Measurements from ENCODE around the gene ATF6B.
"Not testable (repeated sequence)": the region's sequence is repeated elsewhere in the genome, so short reads cannot be mapped to it uniquely, and the experiment has no call there.

Gene ATF6B

GRCh38 chr6:32109114-32109764 lies 18.8 kb downstream of the ATF6B start, which contains the start of gene TNXB:
Gene TNXB, minus strand, starts transcription at chr6:32109338. Its CDS starts 11,140 bp downstream, at chr6:32098198.
- H3K27me3 Mint-ChIP-seq = peaks cover 48% of the 10 kb centered on the region
- H3K36me3 Mint-ChIP-seq = peaks cover 19% of the 10 kb centered on the region
- peak; percentile 28 for ATAC-seq
- H3K4me3 Mint-ChIP-seq = no peak within 1 kb of the TSS
- no peaks in the 10 kb centered on the region for H3K9me3 Mint-ChIP-seq
- H3K27ac Mint-ChIP-seq = no peak within 1 kb of the TSS
- H3K4me1 Mint-ChIP-seq = peaks cover 36% of the 10 kb centered on the region

DNA sequence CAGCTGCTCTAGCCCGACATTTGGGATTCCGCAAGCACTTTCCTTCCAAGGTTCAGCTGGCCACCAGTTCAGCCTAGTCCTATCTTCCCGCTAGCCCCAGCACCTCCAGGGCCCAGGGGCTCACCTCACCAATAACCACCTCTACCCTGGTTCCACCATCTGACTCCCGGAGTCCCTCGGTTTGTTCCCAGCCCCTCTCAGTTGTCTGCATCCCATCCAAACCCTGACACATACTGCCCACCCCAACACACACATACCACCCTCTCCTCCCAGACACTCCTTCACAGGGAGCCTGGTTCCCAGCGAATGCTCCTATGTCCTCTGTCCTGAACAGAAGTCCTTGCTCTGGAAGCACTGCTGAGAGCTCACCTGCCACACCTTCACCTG lies 19.3 kb downstream of the ATF6B start:
- Mint-ChIP-seq H3K27me3 (peaks cover 53% of the 10 kb centered on the region), H3K4me1 (peaks cover 36% of the 10 kb centered on the region), H3K4me3 (no peak overlapping the region), H3K36me3 (peaks cover 18% of the 10 kb centered on the region), H3K9me3 (no peaks in the 10 kb centered on the region), H3K27ac (no peak overlapping the region)
- peak; percentile 12 for ATAC-seq

- Mint-ChIP-seq H3K36me3 (peaks cover 12% of the 10 kb centered on the region), H3K27me3 (peaks cover 59% of the 10 kb centered on the region), H3K4me1 (peaks cover 30% of the 10 kb centered on the region), H3K27ac (no peak overlapping the region), H3K9me3 (no peaks in the 10 kb centered on the region), H3K4me3 (no peak overlapping the region)
- ATAC-seq = no peak
Measured at GRCh38 chr6:32108094-32108627, 19.9 kb downstream of the ATF6B start.

GRCh38 chr6:32107406-32107805 lies 20.6 kb downstream of the ATF6B start:
- peaks cover 66% of the 10 kb centered on the region for H3K27me3 Mint-ChIP-seq
- peaks cover 26% of the 10 kb centered on the region for H3K4me1 Mint-ChIP-seq
- H3K9me3 Mint-ChIP-seq = no peaks in the 10 kb centered on the region
- H3K4me3 Mint-ChIP-seq = no peak overlapping the region
- no peak overlapping the region for H3K27ac Mint-ChIP-seq
- no peak for ATAC-seq
- H3K36me3 Mint-ChIP-seq = peaks cover 9% of the 10 kb centered on the region

- H3K27ac Mint-ChIP-seq = no peak overlapping the region
- H3K27me3 Mint-ChIP-seq = peaks cover 74% of the 10 kb centered on the region
- ATAC-seq = no peak
- H3K4me1 Mint-ChIP-seq = peaks cover 26% of the 10 kb centered on the region
- no peaks in the 10 kb centered on the region for H3K9me3 Mint-ChIP-seq
- H3K4me3 Mint-ChIP-seq = no peak overlapping the region
- H3K36me3 Mint-ChIP-seq = no peaks in the 10 kb centered on the region
Measured at GRCh38 chr6:32105433-32105832, 22.6 kb downstream of the ATF6B start.

DNA sequence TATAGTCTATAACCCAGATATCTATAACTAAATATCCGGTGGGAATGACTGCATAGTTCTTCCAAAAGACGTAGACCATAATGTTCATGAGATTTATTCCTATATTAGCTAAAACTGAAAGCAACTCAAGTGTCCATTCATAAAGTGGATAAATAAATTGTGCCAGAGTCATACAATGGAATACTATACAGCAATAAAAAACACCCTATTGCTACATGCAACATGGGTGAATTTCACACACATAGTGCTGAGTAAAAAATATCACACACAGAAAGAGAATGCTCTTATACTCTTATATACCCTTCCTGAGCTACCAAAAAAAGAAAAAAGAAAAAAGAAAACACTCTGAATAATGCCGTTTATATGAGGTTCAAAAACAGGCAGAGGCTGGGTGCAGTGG lies 25.8 kb downstream of the ATF6B start:
- Mint-ChIP-seq H3K36me3 (no peaks in the 10 kb centered on the region), H3K27me3 (peaks cover 87% of the 10 kb centered on the region), H3K9me3 (no peaks in the 10 kb centered on the region), H3K4me3 (no peak overlapping the region), H3K27ac (no peak overlapping the region), H3K4me1 (peaks cover under 1% of the 10 kb centered on the region)
- ATAC-seq = no peak

DNA sequence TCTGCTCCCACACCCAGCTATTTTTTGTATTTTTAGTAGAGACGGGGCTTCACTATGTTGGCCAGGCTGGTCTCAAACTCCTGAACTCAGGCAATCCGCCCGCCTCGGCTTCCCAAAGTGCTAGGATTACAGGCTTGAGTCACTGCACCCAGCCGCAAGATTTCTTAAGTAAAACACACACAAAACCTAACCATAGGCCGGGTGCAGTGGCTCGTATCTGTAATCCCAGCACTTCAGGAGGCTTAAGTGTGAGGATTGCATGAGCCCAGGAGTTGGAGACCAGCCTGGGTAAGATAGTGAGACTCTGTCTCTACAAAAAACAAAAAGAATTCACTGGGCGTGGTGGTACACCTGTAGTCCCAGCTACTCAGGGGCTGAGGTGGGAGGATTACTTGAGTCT lies 27.8 kb downstream of the ATF6B start:
- not testable (repeated sequence) for H3K4me1 Mint-ChIP-seq, H3K27ac Mint-ChIP-seq, H3K36me3 Mint-ChIP-seq, ATAC-seq, H3K9me3 Mint-ChIP-seq, H3K4me3 Mint-ChIP-seq
- peaks cover 87% of the 10 kb centered on the region for H3K27me3 Mint-ChIP-seq

GRCh38 chr6:32097364-32097763 lies 30.7 kb downstream of the ATF6B start:
- H3K4me3 Mint-ChIP-seq = no peak overlapping the region
- H3K36me3 Mint-ChIP-seq = no peaks in the 10 kb centered on the region
- H3K27me3 Mint-ChIP-seq = peaks cover 67% of the 10 kb centered on the region
- peak; percentile 37 for ATAC-seq
- H3K9me3 Mint-ChIP-seq = no peaks in the 10 kb centered on the region
- H3K27ac Mint-ChIP-seq = no peak overlapping the region
- peaks cover 7% of the 10 kb centered on the region for H3K4me1 Mint-ChIP-seq

GRCh38 chr6:32096394-32097258 lies 31.4 kb downstream of the ATF6B start:
- Mint-ChIP-seq H3K4me1 (peaks cover 7% of the 10 kb centered on the region), H3K9me3 (no peaks in the 10 kb centered on the region), H3K4me3 (no peak overlapping the region), H3K27ac (no peak overlapping the region), H3K27me3 (peaks cover 72% of the 10 kb centered on the region), H3K36me3 (no peaks in the 10 kb centered on the region)
- ATAC-seq = no peak

- Mint-ChIP-seq H3K27ac (no peak overlapping the region), H3K9me3 (no peaks in the 10 kb centered on the region), H3K4me1 (peaks cover 7% of the 10 kb centered on the region), H3K4me3 (no peak overlapping the region), H3K36me3 (no peaks in the 10 kb centered on the region), H3K27me3 (peaks cover 72% of the 10 kb centered on the region)
- ATAC-seq = no peak
Measured at GRCh38 chr6:32096087-32096393, 32.0 kb downstream of the ATF6B start.

DNA sequence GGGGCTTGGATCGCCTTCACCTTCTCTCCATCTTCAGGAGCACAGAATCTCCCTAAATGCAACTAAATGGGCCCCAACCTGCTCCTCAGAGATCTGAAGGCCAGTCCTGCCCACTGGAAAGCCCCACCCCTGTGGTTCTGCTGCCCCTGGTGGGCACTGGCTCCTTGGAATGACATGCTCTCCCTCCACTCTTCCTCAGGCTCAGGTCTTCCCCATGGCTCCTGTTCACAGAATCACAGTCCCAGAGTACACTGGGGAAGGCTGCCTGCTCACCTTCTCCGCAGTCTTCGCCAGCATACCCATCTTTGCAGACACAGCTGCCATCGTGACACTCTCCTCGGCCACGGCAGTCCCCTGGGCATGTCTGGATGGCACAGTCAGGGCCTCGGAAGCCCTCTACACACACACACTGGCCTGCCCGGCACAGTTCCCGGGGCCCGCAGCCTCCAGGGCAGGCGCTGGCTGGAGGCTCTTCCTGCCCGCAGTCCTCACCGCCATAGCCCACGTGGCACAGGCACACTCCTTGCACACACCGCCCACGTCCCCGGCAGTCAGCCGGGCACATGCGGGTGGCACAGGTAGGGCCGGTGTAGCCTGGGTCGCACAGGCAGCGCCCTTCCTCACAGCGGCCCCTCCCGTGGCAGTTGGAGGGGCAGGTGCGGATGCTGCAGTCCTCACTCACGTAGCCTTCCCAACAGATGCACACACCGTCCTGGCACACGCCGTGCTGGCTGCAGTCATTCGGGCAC lies 32.5 kb downstream of the ATF6B start:
- no peak for ATAC-seq
- Mint-ChIP-seq H3K4me1 (peaks cover 7% of the 10 kb centered on the region), H3K27me3 (peaks cover 68% of the 10 kb centered on the region), H3K27ac (no peak overlapping the region), H3K36me3 (no peaks in the 10 kb centered on the region), H3K4me3 (no peak overlapping the region), H3K9me3 (no peaks in the 10 kb centered on the region)

- Mint-ChIP-seq H3K27me3 (peaks cover 58% of the 10 kb centered on the region), H3K36me3 (no peaks in the 10 kb centered on the region), H3K27ac (no peak overlapping the region), H3K9me3 (no peaks in the 10 kb centered on the region), H3K4me3 (no peak overlapping the region), H3K4me1 (peaks cover 7% of the 10 kb centered on the region)
- no peak for ATAC-seq
Measured at GRCh38 chr6:32092760-32093497, 35.1 kb downstream of the ATF6B start.

- H3K9me3 Mint-ChIP-seq = no peaks in the 10 kb centered on the region
- no peak for ATAC-seq
- H3K4me1 Mint-ChIP-seq = peaks cover 20% of the 10 kb centered on the region
- H3K27ac Mint-ChIP-seq = no peak overlapping the region
- no peak overlapping the region for H3K4me3 Mint-ChIP-seq
- H3K27me3 Mint-ChIP-seq = peaks cover 46% of the 10 kb centered on the region
- no peaks in the 10 kb centered on the region for H3K36me3 Mint-ChIP-seq
Measured at GRCh38 chr6:32089082-32089828, 38.8 kb downstream of the ATF6B start.

DNA sequence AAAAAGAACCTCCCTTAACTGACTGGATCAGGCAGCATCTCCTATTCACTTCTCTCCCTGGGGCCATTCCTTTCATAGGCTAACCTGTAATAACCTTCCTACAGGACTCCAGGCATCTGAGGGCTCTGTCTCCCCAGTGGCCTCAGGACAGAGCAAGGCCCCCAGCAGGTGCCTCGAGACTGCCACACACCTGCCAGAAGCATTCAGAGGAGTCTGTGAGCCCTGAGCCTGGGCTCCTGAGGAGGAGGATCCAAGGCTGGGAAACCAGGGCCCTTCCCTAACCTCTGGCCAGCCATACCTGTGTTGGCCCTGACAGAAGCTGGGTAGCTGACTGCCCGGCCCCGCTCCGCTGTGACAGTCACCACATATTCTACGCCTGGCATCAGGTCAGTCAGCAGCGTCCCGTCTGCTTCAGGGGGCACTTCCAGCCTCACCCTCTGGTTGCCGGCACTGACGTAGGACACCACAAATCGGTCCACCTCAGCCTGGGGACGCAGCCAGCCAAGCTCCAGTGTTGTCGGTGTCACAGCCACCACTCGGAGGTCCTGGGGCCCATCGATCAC lies 39.5 kb downstream of the ATF6B start:
- Mint-ChIP-seq H3K36me3 (no peaks in the 10 kb centered on the region), H3K27ac (no peak overlapping the region), H3K4me1 (peaks cover 20% of the 10 kb centered on the region), H3K27me3 (peaks cover 53% of the 10 kb centered on the region), H3K4me3 (no peak overlapping the region), H3K9me3 (no peaks in the 10 kb centered on the region)
- no peak for ATAC-seq

All from stimulated activated memory B cell treated with anti-CD40 and anti-IgM and Interleukin-4, amounts not matched to agents 10 μg/mL and 1 μg/mL and 100 μg/mL, for 72 hours (primary cell).